Transverse colon (tissue), 4 donors: ENCODE results near the gene ISLR. TPM values are rescaled to one million over a fixed set of nuclear protein-coding genes. Genes with fewer than 3 reads are reported as not detected.

Experiments
- DNase-seq: peaks from one replicate; pipeline ENCODE4 v3.0.0-alpha.2; 2019
- H3K27ac ChIP-seq, 4 donors: fragments of 200-600 bp; sonication (generic); 2 replicates each; pipeline ENCODE4 v1.5.1; 2016 to 2018; ENCODE audit warnings: inconsistent platforms in 4 of 4
- H3K27me3 ChIP-seq: fragments of 200-600 bp; sonication (generic); 2 replicates; pipeline ENCODE4 v1.5.1; 2017; ENCODE audit warnings: inconsistent platforms
- H3K36me3 ChIP-seq, 4 donors: fragments of 200-600 bp; sonication (generic); 2 replicates each; pipeline ENCODE4 v1.5.1; 2017 to 2019; ENCODE audit warnings: inconsistent platforms in 4 of 4
- H3K4me1 ChIP-seq, 4 donors: fragments of 200-600 bp; sonication (generic); 2 replicates each; pipeline ENCODE4 v1.5.1; 2017 to 2020; ENCODE audit warnings: inconsistent platforms in 4 of 4
- H3K4me3 ChIP-seq, 4 donors: fragments of 200-600 bp; sonication (generic); 1 replicate in 1 of 4; 2 replicates in 3 of 4; pipeline versions ENCODE4 v1.5.1 to v1.6.1; 2017 to 2019; ENCODE audit warnings: inconsistent platforms in 4 of 4
- H3K9me3 ChIP-seq, 2 donors: fragments of 200-600 bp; sonication (generic); 2 replicates each; pipeline ENCODE4 v1.5.1; 2017 to 2019; ENCODE audit warnings: inconsistent platforms in 2 of 2
- EP300 ChIP-seq: sonication (generic); formaldehyde crosslinking; IDR thresholded peaks from one replicate; pipeline ENCODE4 v1.6.1; 2017; ENCODE audit warnings: antibody characterized with exemption, low read depth
- POLR2A ChIP-seq: fragments of 450-650 bp; IDR thresholded peaks from one replicate; pipeline ENCODE4 v1.6.1; 2016; ENCODE audit warnings: antibody characterized with exemption, mild to moderate bottlenecking, moderate library complexity
- POLR2AphosphoS5 ChIP-seq, 3 donors: sonication (generic); formaldehyde crosslinking; IDR thresholded peaks; one replicate each; pipeline ENCODE4 v1.6.1; 2016; ENCODE audit warnings: antibody characterized with exemption in 3 of 3
- WGBS, 2 donors: methylation state at CpG; one replicate each; pipeline ENCODE4 v1.1.5; 2018; ENCODE audit warnings: low coverage in 1 of 2; 5-methylcytosine and 5-hydroxymethylcytosine counted together
- in situ Hi-C, 4 donors: fragments of 200-750 bp; cut with MboI; loops; one replicate each; pipeline versions ENCODE4 v1.15.0 to v1.15.1; 2017; ENCODE audit warnings: low sequenced_read_pairs in 3 of 4, low pct_ligation_motif_present in 1 of 4, low pct_unique_long_range_greater_than_20kb in 1 of 4
- intact Hi-C: fragments of 100-400 bp; cut with DNase I; formaldehyde crosslinking; loops from one replicate; pipeline ENCODE4 v1.15.1; 2023; ENCODE audit warnings: low total_unique reads
- total RNA-seq, 4 donors: library from RNA; depleted of rRNA; stranded (reverse); fragments of >200 nt; gene quantifications; one replicate each; pipeline ENCODE4 v1.1.0, GENCODE V29; 2016
- TF ChIP-seq, protein P1 (sequence below), 5 experiments: fragments of 200-600 bp in 3 of 5; fragments of 450-650 bp in 2 of 5; sonication (generic) in 3 of 5; IDR thresholded peaks; 1 replicate in 2 of 5; 2 replicates in 3 of 5; pipeline ENCODE4 v1.5.1; 2016 to 2017; ENCODE audit warnings: antibody characterized with exemption in 5 of 5, inconsistent platforms in 3 of 5, mild to moderate bottlenecking in 2 of 5, moderate library complexity in 1 of 5

Gene ISLR
- total RNA-seq, 4 donors from 2014 or later: 18.8 to 191 (median 25.5) TPM

DNA sequence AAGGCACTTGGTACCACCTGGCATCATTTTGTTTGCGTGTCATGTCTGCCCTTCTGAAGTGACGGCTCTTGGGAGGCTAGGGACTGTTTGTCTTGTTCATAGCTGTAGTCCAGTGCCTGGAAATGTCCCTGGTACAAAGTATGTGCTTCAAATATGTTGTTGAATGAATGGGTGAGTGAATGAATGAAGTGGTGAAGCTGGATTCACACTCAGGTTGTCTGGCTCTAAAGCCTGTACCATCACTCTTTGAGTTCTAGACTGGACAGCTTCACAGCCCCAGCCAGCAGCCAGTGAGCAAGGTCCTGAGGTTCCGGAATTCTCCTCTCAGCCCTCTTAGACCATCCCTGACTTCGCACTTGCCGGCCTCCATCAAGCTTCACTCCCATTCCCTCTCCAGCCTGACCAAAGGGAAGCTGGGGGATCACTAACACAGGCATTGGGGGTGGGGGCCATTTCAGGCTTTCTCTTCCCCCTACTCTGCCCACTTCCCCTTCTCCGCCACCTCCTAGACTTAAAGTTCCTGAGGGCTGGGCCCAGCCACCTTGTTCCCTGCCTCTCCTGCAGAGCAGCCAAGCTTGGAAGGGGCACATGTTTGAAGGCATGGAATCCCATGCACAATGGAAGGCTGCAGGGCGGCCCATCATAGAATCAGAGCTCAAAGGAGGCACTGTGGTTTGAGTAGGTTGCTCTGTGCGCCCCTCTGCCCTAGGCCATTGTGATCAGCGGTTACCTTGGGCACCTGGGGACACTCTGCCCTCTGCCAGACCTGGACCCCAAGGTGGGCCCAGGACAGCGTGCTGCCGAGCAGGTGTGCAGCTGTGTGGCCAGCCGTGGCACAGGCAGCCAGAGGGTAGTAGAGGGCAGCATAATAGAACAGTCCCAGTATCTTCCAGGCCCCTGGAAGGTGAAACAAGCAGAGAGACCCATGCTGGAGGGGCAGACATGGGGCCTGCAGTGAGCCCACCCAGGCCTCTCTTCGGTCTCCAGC, 21.4 kb downstream of the ISLR start:
- H3K27me3 ChIP-seq: no peaks in the 10 kb centered on the region
- no peak for TF ChIP-seq POLR2A
- TF ChIP-seq EP300: no peak
- TF ChIP-seq, protein P1, sequence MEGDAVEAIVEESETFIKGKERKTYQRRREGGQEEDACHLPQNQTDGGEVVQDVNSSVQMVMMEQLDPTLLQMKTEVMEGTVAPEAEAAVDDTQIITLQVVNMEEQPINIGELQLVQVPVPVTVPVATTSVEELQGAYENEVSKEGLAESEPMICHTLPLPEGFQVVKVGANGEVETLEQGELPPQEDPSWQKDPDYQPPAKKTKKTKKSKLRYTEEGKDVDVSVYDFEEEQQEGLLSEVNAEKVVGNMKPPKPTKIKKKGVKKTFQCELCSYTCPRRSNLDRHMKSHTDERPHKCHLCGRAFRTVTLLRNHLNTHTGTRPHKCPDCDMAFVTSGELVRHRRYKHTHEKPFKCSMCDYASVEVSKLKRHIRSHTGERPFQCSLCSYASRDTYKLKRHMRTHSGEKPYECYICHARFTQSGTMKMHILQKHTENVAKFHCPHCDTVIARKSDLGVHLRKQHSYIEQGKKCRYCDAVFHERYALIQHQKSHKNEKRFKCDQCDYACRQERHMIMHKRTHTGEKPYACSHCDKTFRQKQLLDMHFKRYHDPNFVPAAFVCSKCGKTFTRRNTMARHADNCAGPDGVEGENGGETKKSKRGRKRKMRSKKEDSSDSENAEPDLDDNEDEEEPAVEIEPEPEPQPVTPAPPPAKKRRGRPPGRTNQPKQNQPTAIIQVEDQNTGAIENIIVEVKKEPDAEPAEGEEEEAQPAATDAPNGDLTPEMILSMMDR (IDR thresholded peaks at IDR 0.05): no peak
- no peak for TF ChIP-seq POLR2AphosphoS5 (IDR thresholded peaks at IDR 0.05)
- peaks cover 0 to 12% (median 5%) of the 10 kb centered on the region in 4 donors for H3K4me1 ChIP-seq
- DNase-seq: no peak
- H3K4me3 ChIP-seq: no peak overlapping the region
- no peak overlapping the region for H3K27ac ChIP-seq
- in situ Hi-C loops: no loop called here
- intact Hi-C loops: no loop called here
- H3K36me3 ChIP-seq: no peaks in the 10 kb centered on the region
- WGBS, 2 donors: 80 to 97% methylated on average over 1 to 13 of the region's 13 CpGs
- H3K9me3 ChIP-seq: no peaks in the 10 kb centered on the region

DNA sequence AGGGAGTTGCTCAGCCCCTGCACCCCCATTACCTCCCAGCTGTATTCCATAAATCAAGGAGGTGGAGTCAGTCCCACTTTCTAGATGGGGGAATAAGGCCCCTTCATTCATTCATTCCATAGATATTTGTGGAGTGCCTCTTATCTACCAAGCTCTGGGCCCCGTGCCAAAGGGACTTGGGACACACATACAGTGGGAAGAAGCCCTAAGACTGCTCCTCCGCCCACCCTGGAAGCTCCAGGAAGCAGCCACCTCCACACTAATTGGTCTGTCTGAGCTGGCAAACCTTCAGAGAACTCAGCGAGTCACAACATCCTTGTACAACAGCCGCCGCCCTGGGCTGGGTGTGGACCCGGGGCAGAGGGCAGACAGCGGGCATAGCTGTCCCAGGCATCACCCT, 22.7 kb downstream of the ISLR start:
- 43% methylated on average over 7 of the region's 7 CpGs; no CpG with 5 or more reads in 1 of the 2 donors for WGBS, 2 donors
- DNase-seq: peak; percentile 86
- Histone ChIP-seq H3K9me3 (no peaks in the 10 kb centered on the region), H3K4me1 (peaks cover 0 to 14% (median 6%) of the 10 kb centered on the region in 4 donors), H3K27ac (no peak overlapping the region), H3K4me3 (no peak overlapping the region), H3K36me3 (no peaks in the 10 kb centered on the region), H3K27me3 (no peaks in the 10 kb centered on the region)
- intact Hi-C loops (no loop called here), in situ Hi-C loops (no loop called here)
- TF ChIP-seq POLR2A: no peak
- no peak for TF ChIP-seq POLR2AphosphoS5 (IDR thresholded peaks at IDR 0.05)
- TF ChIP-seq EP300: no peak
- TF ChIP-seq, protein P1 (IDR thresholded peaks at IDR 0.05): no peak

- WGBS, 2 donors: 87% methylated on average over 9 of the region's 9 CpGs; no CpG with 5 or more reads in 1 of the 2 donors
- no peaks in the 10 kb centered on the region for H3K9me3 ChIP-seq
- H3K4me3 ChIP-seq: no peak overlapping the region
- peaks cover 0 to 14% (median 6%) of the 10 kb centered on the region in 4 donors for H3K4me1 ChIP-seq
- intact Hi-C loops: no loop called here
- DNase-seq: no peak
- TF ChIP-seq, protein P1 (IDR thresholded peaks at IDR 0.05): no peak
- TF ChIP-seq EP300 (no peak), POLR2A (no peak), POLR2AphosphoS5 (IDR thresholded peaks at IDR 0.05) (no peak)
- no peaks in the 10 kb centered on the region for H3K27me3 ChIP-seq
- H3K36me3 ChIP-seq: no peaks in the 10 kb centered on the region
- in situ Hi-C loops: no loop called here
- no peak overlapping the region for H3K27ac ChIP-seq
Measured at GRCh38 chr15:74197176-74197965, 23.9 kb downstream of the ISLR start.

DNA sequence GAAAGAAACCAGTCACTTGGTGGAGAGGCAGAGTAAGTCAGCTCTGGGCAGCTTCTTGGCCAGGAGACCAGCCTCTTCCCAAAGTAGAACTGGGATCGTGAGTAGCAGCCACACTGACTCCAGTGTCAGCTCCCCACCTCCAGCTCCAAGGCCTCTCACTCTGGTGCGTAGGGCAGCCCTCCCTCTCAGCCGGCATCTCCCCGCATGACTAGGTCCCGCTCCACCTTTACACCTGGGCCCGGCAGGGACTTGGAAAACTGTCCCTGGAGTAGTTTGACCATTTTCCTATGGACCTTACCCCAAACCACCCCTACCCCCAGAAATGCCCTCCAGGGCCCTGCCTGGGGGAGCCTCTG, 25.8 kb downstream of the ISLR start:
- no peak overlapping the region for H3K27ac ChIP-seq
- intact Hi-C loops: no loop called here
- no peaks in the 10 kb centered on the region for H3K27me3 ChIP-seq
- in situ Hi-C loops: no loop called here
- H3K4me3 ChIP-seq: no peak overlapping the region
- H3K9me3 ChIP-seq: no peaks in the 10 kb centered on the region
- no peaks in the 10 kb centered on the region for H3K36me3 ChIP-seq
- 96% methylated on average over 6 of the region's 6 CpGs; no CpG with 5 or more reads in 1 of the 2 donors for WGBS, 2 donors
- H3K4me1 ChIP-seq: peaks cover 0 to 14% (median 6%) of the 10 kb centered on the region in 4 donors
- TF ChIP-seq EP300: no peak
- TF ChIP-seq POLR2AphosphoS5 (IDR thresholded peaks at IDR 0.05): no peak
- TF ChIP-seq, protein P1 (IDR thresholded peaks at IDR 0.05): no peak
- TF ChIP-seq POLR2A: no peak
- DNase-seq: no peak
